BLaER1 (cell line): Measurements from ENCODE around the gene CUTC.
A peak's percentile ranks its signal among the peaks of the same experiment; 100 is the strongest.

Source experiments
- H3K27ac ChIP-seq: shearing (Covaris generic); formaldehyde crosslinking; 2 replicates; pipeline ENCODE4 v1.8.1; 2022
- H3K27me3 ChIP-seq: shearing (Covaris generic); formaldehyde crosslinking; 2 replicates; pipeline ENCODE4 v1.8.1; 2022
- H3K36me3 ChIP-seq: shearing (Covaris generic); formaldehyde crosslinking; 2 replicates; pipeline ENCODE4 v1.8.1; 2022
- H3K4me1 ChIP-seq: shearing (Covaris generic); formaldehyde crosslinking; 2 replicates; pipeline ENCODE4 v1.8.1; 2022
- H3K4me2 ChIP-seq: shearing (Covaris generic); formaldehyde crosslinking; 2 replicates; pipeline ENCODE4 v1.8.1; 2022
- H3K4me3 ChIP-seq: shearing (Covaris generic); formaldehyde crosslinking; 2 replicates; pipeline ENCODE4 v1.8.1; 2022
- H3K9ac ChIP-seq: shearing (Covaris generic); formaldehyde crosslinking; 2 replicates; pipeline ENCODE4 v1.8.1; 2022
- H3K9me3 ChIP-seq: shearing (Covaris generic); formaldehyde crosslinking; 2 replicates; pipeline ENCODE4 v1.8.1; 2022
- H4K20me1 ChIP-seq: shearing (Covaris generic); formaldehyde crosslinking; 2 replicates; pipeline ENCODE4 v1.8.1; 2022
- Cebpa-rat ChIP-seq: shearing (Covaris generic); IDR thresholded peaks from 2 replicates; pipeline ENCODE4 v1.8.1; 2022

CUTC gene

DNA sequence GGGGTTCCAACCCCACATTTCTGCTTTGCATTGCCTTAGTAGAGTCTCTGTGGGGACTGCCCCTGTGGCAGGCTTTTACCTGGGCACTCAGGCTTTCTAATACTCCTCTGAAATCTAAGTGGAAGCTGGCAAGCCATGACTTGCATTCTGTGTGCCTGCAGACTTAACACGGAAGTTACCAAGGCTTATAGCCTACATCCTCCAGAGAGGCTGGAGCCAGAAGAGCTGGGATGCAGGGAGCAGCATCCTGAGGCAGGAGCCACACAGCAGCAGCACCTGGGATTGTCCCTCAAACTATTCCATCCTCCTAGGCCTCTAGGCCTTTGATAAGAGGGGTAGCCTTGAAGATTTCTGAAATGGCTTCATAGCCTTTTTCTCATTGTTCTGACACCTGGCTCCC is 28.3 kb downstream of the CUTC start:
- 0 out of 2 replicates have a peak, but pooled peaks cover 4% of the 10 kb centered on the region for H3K9me3 ChIP-seq
- no peak overlapping the region for H3K9ac ChIP-seq
- H3K4me2 ChIP-seq: no peak overlapping the region
- H4K20me1 ChIP-seq: no peaks in the 10 kb centered on the region
- H3K36me3 ChIP-seq: peaks cover 80% of the 10 kb centered on the region
- peaks cover 7% of the 10 kb centered on the region; the same call in 1 of the 2 replicates for H3K4me1 ChIP-seq
- H3K27me3 ChIP-seq: no peaks in the 10 kb centered on the region
- TF ChIP-seq Cebpa-rat: no peak
- no peak overlapping the region for H3K4me3 ChIP-seq
- H3K27ac ChIP-seq: no peak overlapping the region

DNA sequence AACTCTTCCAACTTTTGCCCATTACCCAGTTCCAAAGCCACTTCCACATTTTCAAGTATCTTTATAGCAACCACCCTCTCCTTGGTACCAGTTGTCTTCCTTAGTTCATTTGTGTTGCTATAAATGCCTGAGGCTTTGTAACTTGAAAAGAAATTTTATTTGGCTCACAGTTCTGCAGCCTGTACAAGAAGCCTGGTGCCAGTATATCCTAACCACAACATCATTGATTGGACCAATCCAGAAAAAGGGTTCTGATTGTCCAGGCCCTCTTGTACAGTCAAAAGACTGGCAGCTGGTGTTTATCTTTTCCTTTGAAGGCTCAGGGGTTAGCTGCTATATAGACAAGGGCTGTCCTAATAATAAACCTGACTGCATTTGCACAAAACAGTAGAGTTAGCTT is 29.3 kb downstream of the CUTC start:
- Histone ChIP-seq H4K20me1 (no peaks in the 10 kb centered on the region), H3K36me3 (peaks cover 69% of the 10 kb centered on the region), H3K27me3 (no peaks in the 10 kb centered on the region), H3K4me2 (no peak overlapping the region), H3K4me3 (no peak overlapping the region), H3K9me3 (0 out of 2 replicates have a peak, but pooled peaks cover 4% of the 10 kb centered on the region), H3K4me1 (peaks cover 4% of the 10 kb centered on the region; the same call in 1 of the 2 replicates), H3K27ac (no peak overlapping the region), H3K9ac (no peak overlapping the region)
- TF ChIP-seq Cebpa-rat: no peak

DNA sequence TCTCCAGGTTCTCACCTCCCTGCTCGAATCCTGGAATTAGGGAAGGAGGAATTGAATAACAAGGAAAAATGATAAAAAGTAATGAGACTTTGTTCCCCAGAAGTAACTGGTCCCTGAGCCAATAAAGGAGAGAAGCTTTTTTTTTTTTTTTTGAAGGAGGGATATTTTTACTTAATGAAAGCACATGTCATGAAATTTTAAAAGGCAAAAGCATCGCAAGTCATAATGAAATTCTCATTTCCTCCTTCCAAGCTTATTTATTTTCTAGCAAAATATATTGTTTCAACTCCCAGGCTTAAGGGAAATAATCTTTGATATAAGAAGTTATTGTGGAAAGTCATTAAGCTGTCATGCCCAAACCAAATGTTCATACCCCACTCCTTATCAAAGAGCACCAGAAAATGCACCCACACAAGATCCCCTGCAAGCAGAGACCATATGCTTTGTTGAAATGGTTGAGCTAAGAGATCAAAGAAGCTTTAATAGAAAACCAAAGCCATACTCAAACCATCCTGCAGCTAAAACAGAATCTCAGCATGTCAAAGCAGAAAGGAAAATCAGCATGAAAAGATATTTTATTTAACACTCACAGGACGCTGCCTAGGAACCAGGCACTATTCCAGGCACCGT is 33.8 kb downstream of the CUTC start:
- H4K20me1 ChIP-seq: no peaks in the 10 kb centered on the region
- H3K4me1 ChIP-seq: no peaks in the 10 kb centered on the region
- H3K27me3 ChIP-seq: no peaks in the 10 kb centered on the region
- no peak overlapping the region for H3K27ac ChIP-seq
- no peak overlapping the region for H3K9ac ChIP-seq
- no peak overlapping the region for H3K4me3 ChIP-seq
- peaks cover 25% of the 10 kb centered on the region for H3K36me3 ChIP-seq
- H3K9me3 ChIP-seq: 0 out of 2 replicates have a peak, but pooled peaks cover 4% of the 10 kb centered on the region
- TF ChIP-seq Cebpa-rat: no peak
- no peak overlapping the region for H3K4me2 ChIP-seq

DNA sequence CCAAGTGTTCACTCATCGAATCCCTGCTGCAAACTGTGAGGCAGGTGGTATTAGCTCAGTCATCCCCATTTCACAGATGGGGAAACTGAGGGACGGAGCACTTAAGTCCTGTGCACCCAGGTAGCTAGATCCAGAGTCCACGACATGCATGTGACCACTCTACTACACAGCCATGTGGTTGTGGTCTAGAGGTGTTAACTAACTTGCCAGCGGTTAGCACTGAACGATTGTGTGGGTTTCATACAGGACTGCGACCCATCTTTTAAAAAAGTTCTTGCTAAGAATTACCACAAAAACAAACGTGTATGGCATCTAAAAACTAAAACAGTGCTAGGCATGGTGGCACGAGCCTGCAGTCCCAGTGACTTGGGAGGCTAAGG is 34.3 kb downstream of the CUTC start:
- Histone ChIP-seq H3K4me1 (no peaks in the 10 kb centered on the region), H3K4me3 (no peak overlapping the region), H3K9me3 (0 out of 2 replicates have a peak, but pooled peaks cover 4% of the 10 kb centered on the region), H3K27ac (no peak overlapping the region), H3K27me3 (no peaks in the 10 kb centered on the region), H3K4me2 (no peak overlapping the region), H3K9ac (no peak overlapping the region), H3K36me3 (peaks cover 20% of the 10 kb centered on the region), H4K20me1 (no peaks in the 10 kb centered on the region)
- TF ChIP-seq Cebpa-rat: no peak

DNA sequence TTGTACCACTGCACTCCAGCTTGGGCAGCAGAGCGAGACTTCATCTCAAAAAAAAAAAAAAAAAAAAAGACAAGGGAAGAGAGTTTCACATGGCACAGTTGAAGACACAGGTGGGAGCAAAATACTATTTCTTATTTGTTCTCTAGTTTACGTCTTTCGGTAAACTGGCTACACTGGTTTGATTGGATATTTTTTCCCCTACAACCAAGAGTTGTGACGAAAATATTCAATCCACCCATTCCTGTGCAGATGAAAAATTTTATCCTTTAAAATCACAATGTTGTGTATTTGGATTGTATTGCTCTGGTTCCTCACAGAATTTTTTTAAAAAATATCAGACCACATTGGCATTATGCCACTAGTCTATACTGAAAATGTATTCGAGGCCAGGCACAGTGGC is 35.9 kb downstream of the CUTC start:
- H3K4me2 ChIP-seq: no peak overlapping the region
- H3K9ac ChIP-seq: no peak overlapping the region
- no peaks in the 10 kb centered on the region for H3K4me1 ChIP-seq
- peaks cover 7% of the 10 kb centered on the region; the same call in 1 of the 2 replicates for H3K36me3 ChIP-seq
- H4K20me1 ChIP-seq: no peaks in the 10 kb centered on the region
- no peaks in the 10 kb centered on the region for H3K27me3 ChIP-seq
- no peak overlapping the region for H3K27ac ChIP-seq
- H3K9me3 ChIP-seq: no peaks in the 10 kb centered on the region
- no peak overlapping the region for H3K4me3 ChIP-seq
- TF ChIP-seq Cebpa-rat: no peak

DNA sequence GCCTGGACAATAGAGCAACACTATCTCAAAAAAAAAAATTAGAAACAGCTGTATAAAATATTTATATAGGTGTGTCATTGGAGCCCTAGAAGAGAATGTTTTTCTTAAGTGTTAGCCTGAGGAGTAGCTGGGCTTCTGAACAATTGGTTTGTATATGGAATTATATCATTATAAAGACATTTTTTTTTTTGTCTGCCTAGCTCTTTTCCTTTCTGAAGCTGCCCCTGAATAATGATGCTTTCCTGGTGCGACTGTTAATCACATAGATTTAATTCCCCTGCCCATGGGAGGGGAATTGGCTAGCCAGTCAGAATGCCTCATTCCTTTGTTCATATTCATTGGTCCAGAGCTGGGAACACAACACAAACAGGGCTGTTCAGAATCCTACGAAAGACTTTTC is 36.5 kb downstream of the CUTC start:
- no peaks in the 10 kb centered on the region for H4K20me1 ChIP-seq
- no peaks in the 10 kb centered on the region for H3K27me3 ChIP-seq
- H3K36me3 ChIP-seq: 0 out of 2 replicates have a peak, but pooled peaks cover under 1% of the 10 kb centered on the region
- TF ChIP-seq Cebpa-rat: no peak
- no peak overlapping the region for H3K4me3 ChIP-seq
- no peak overlapping the region for H3K9ac ChIP-seq
- no peak overlapping the region for H3K27ac ChIP-seq
- H3K4me2 ChIP-seq: no peak overlapping the region
- no peaks in the 10 kb centered on the region for H3K4me1 ChIP-seq
- H3K9me3 ChIP-seq: no peaks in the 10 kb centered on the region

DNA sequence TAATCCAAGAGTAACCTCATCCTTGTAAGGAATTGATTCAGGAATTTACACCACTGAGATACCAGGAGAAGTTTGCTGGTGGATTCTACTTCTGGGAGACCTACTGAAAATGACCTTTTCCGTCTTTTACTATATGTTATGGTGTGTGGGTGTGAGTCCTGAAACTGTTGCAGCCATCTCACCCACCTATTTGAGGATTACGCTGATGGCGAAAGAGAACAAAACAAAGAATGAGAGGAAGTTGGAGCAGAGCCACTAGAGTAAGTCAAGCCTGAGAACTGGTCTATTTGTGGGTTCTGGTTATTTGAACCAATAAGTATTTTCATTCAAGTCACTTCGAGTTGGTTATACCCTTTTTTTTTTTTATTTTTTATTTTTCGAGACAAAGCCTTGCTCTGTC is 37.7 kb downstream of the CUTC start:
- Histone ChIP-seq H3K36me3 (no peaks in the 10 kb centered on the region), H3K4me1 (no peaks in the 10 kb centered on the region), H3K4me3 (no peak overlapping the region), H3K27me3 (no peaks in the 10 kb centered on the region), H4K20me1 (no peaks in the 10 kb centered on the region), H3K9ac (no peak overlapping the region), H3K4me2 (no peak overlapping the region), H3K27ac (no peak overlapping the region), H3K9me3 (no peaks in the 10 kb centered on the region)
- TF ChIP-seq Cebpa-rat: no peak

DNA sequence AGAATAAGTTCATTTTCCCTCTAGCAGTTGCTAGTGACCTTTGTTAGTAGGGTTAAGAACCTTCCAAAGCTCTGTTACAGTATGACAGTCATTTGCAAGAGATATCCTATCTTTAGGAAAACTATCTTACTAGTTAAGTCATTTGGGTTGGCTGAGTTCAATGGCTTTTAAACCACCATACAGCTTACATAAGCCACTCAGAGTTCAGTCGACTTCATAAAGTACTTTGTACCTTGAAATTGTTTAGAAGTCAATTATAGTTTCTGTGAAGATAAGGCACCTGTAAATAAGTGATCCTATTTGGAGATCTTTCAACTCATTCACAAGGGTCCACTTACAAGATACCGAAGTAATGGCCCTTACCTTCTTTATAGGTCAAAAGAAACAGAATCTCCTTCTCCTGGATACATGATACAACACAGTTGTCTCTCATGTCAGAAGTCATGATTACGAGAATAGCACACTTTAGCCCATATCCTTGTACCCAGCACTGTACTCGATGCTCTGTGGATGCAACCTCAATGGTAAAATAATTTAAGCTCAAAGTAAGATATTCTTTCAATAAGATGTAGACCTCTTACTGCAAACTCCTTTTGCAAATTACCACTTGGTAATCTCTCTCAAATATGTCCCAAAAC is 38.5 kb downstream of the CUTC start:
- no peak overlapping the region for H3K27ac ChIP-seq
- H3K36me3 ChIP-seq: no peaks in the 10 kb centered on the region
- no peaks in the 10 kb centered on the region for H3K4me1 ChIP-seq
- no peaks in the 10 kb centered on the region for H3K27me3 ChIP-seq
- no peak overlapping the region for H3K4me3 ChIP-seq
- H3K9ac ChIP-seq: no peak overlapping the region
- H4K20me1 ChIP-seq: no peaks in the 10 kb centered on the region
- H3K4me2 ChIP-seq: no peak overlapping the region
- TF ChIP-seq Cebpa-rat: no peak
- H3K9me3 ChIP-seq: no peaks in the 10 kb centered on the region

DNA sequence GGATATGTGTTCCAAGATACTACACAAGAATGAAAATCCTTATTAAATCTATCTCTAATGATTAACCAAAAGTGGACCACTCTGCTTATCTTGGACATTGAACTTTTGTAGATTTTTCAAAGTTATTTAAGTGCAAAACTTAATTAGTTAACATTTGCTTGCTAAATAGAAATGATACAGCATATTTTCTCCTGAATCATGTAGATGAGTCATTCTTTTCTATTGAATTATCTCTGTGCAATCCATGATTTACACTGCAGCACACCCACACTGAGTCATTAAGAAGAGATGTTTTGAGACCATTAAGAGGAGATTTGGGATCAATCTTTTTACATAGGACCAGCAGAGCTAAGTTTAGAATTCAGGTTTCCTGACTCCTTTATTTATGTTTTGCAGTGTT is 43.8 kb downstream of the CUTC start:
- no peaks in the 10 kb centered on the region for H4K20me1 ChIP-seq
- H3K4me1 ChIP-seq: peaks cover 24% of the 10 kb centered on the region
- H3K36me3 ChIP-seq: no peaks in the 10 kb centered on the region
- H3K27ac ChIP-seq: no peak overlapping the region
- no peak overlapping the region for H3K9ac ChIP-seq
- no peak overlapping the region for H3K4me2 ChIP-seq
- H3K4me3 ChIP-seq: no peak overlapping the region
- no peaks in the 10 kb centered on the region for H3K9me3 ChIP-seq
- TF ChIP-seq Cebpa-rat: no peak
- H3K27me3 ChIP-seq: no peaks in the 10 kb centered on the region

DNA sequence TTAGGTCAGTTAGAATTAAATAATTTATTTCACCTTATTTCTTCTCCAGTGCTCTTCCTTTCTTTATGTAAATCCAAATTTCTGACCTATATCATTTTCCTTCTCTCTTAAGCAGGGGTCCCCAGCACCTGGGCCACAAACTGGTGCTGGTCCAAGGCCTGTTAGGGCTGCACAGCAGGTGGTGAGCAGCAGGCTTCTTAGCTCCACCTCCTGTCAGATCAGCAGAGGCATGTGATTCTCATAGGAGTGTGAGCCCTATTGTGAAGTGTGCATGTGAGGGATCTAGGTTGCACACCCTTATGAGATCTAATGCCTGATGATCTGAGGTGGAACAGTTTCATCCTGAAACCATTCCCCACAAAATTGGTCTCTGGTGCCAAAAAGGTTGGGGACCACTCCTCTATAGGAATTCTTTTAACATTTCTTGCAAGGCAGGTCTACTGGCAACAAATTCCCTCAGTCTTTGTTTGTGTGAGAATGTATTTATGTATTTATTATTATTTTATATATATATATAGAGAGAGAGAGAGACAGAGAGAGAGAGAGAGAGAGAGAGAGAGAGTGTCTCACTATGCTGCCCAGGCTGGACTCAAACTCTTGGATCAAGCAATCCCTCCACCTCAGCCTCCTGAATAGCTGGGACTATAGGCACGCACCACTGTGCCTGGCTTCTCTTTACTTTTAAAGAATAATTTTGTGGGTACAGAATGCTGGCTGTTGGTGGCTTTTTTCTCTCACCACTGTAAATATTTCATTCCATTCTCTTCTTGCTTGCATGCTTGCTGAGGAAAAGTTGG is 46.1 kb downstream of the CUTC start:
- H3K4me2 ChIP-seq: peak overlapping the region; percentile 51; the same call in 1 of the 2 replicates

More for the DNA sequence above, 46.1 kb downstream of the CUTC start:
- Histone ChIP-seq H3K9ac (no peak overlapping the region), H3K27ac (no peak overlapping the region), H3K36me3 (no peaks in the 10 kb centered on the region), H3K27me3 (no peaks in the 10 kb centered on the region), H3K4me1 (peaks cover 24% of the 10 kb centered on the region), H3K4me3 (no peak overlapping the region), H4K20me1 (no peaks in the 10 kb centered on the region), H3K9me3 (no peaks in the 10 kb centered on the region)
- TF ChIP-seq Cebpa-rat: no peak
